Vagina (tissue), 2 donors: ENCODE data around the gene UNC119B.

Experiments
- POLR2A ChIP-seq, 2 donors: fragments of 450-650 bp; IDR thresholded peaks; one replicate each; pipeline ENCODE4 v1.6.1; 2017; ENCODE audit warnings: antibody characterized with exemption in 2 of 2, mild to moderate bottlenecking in 2 of 2, moderate library complexity in 2 of 2
- TF ChIP-seq, protein P1 (sequence below), 3 experiments: fragments of 450-650 bp in 2 of 3; fragments of 200-600 bp in 1 of 3; sonication (generic) in 1 of 3; IDR thresholded peaks; one replicate each; pipeline ENCODE4 v1.5.1; 2017 to 2019; ENCODE audit warnings: antibody characterized with exemption in 3 of 3, mild to moderate bottlenecking in 2 of 3, moderate library complexity in 2 of 3

DNA sequence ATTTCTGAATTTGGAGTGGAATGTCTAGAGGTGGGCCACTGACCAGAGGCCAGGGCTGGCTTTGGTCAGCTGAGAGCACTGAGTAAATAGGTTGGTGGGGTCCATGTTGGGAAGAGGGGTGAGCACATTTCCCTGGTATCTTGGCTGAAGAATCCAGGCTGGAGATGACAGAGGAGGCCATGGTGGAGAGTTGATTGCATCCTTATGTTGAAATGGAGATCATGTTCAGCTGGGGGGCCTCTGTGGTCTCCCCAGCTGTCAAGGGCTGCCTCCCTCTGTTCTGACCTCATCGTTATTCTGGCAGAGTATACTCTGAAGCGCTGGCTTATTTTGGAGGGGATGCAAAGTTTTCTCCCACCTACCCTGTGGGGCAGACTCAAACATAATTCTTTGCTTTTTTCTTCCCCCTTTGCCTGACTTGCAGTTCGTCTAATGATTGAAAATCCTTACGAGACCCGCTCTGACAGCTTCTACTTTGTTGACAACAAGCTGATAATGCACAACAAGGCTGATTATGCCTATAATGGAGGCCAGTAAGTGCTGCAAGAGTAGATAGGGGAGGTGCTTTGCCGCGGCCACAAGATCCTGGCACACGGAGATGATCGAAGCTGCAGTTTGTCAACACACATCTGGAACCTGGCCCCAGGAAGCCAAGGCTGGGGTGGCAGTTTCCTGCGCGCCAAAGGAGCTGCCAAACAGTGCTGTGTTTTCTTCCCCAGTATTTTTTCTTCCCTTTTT is 9.4 kb downstream of the UNC119B start:
- TF ChIP-seq, protein P1, sequence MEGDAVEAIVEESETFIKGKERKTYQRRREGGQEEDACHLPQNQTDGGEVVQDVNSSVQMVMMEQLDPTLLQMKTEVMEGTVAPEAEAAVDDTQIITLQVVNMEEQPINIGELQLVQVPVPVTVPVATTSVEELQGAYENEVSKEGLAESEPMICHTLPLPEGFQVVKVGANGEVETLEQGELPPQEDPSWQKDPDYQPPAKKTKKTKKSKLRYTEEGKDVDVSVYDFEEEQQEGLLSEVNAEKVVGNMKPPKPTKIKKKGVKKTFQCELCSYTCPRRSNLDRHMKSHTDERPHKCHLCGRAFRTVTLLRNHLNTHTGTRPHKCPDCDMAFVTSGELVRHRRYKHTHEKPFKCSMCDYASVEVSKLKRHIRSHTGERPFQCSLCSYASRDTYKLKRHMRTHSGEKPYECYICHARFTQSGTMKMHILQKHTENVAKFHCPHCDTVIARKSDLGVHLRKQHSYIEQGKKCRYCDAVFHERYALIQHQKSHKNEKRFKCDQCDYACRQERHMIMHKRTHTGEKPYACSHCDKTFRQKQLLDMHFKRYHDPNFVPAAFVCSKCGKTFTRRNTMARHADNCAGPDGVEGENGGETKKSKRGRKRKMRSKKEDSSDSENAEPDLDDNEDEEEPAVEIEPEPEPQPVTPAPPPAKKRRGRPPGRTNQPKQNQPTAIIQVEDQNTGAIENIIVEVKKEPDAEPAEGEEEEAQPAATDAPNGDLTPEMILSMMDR (IDR thresholded peaks at IDR 0.05), result no peak
- TF ChIP-seq POLR2A (IDR thresholded peaks at IDR 0.05), result no peak
